Spleen (tissue), 7 donors: ENCODE results near the gene MALSU1.

ENCODE experiments used
- POLR2A ChIP-seq, 3 donors: fragments of 450-650 bp; IDR thresholded peaks; one replicate each; pipeline ENCODE4 v1.5.1; 2017; ENCODE audit warnings: antibody characterized with exemption in 3 of 3, mild to moderate bottlenecking in 1 of 3
- TF ChIP-seq, protein P1 (sequence below), 11 experiments: fragments of 200-600 bp in 7 of 11; fragments of 450-650 bp in 4 of 11; sonication (generic) in 4 of 11; IDR thresholded peaks in 8 of 11; conservative IDR thresholded peaks in 3 of 11; 1 replicate in 7 of 11; 2 replicates in 4 of 11; pipeline versions ENCODE4 v1.4.0 to v1.8.0; 2016 to 2021; ENCODE audit warnings: antibody characterized with exemption in 11 of 11, inconsistent platforms in 4 of 11, mild to moderate bottlenecking in 1 of 11
- donor health status: DM: no; HTN: no; CAD: no; lungs with moderate emphysema.
- donor health status: DM: no; HTN: no; CAD: no.
- donor health status: DM: no; HTN: no; CAD: no.

DNA sequence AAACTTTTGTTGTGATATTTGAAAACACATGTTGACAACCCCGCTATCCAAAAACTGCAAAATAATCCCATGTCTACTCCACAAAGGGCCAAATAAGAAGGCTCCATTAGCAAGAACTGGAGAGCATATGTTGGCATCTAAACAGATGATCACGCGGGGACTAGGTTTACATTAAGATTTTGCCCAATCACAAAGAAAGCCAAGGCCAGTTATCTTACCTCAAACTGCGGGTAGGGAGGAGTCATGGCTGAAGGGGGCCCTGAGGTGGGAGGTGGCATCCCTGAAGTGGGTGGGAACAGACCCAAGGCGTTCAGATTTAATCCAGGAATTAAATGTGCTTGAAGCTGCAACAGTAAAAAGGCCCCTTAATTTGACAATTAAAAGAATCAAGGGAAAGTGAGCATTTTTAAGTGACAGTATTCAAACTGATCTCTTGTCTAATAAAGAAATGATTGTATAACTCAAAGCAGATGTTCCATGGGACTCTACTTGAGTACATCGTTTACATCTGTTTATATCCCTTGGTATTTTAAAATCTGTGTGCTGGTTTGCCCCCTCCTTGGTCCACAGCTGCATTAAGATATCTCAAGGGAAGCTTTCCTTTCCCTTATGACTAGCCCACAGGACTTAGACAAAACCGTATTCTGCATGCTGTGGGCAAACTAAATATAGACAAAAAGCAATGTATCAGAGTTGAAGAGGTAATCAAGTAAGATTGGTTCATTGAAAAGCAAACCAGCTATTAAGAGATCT is 42.9 kb downstream of the MALSU1 start:
- TF ChIP-seq POLR2A (IDR thresholded peaks at IDR 0.05): no peak
- TF ChIP-seq, protein P1, sequence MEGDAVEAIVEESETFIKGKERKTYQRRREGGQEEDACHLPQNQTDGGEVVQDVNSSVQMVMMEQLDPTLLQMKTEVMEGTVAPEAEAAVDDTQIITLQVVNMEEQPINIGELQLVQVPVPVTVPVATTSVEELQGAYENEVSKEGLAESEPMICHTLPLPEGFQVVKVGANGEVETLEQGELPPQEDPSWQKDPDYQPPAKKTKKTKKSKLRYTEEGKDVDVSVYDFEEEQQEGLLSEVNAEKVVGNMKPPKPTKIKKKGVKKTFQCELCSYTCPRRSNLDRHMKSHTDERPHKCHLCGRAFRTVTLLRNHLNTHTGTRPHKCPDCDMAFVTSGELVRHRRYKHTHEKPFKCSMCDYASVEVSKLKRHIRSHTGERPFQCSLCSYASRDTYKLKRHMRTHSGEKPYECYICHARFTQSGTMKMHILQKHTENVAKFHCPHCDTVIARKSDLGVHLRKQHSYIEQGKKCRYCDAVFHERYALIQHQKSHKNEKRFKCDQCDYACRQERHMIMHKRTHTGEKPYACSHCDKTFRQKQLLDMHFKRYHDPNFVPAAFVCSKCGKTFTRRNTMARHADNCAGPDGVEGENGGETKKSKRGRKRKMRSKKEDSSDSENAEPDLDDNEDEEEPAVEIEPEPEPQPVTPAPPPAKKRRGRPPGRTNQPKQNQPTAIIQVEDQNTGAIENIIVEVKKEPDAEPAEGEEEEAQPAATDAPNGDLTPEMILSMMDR (IDR thresholded peaks at IDR 0.05 in 8 of 11, conservative IDR thresholded peaks at IDR 0.05 in 3 of 11): no peak
